Panc1 (cell line): ENCODE results near the gene EIPR1.

Experiments
- CTCF ChIP-seq: fragments of 450-650 bp; IDR thresholded peaks from 2 replicates; pipeline ENCODE4 v1.5.1; 2017; ENCODE audit warnings: mild to moderate bottlenecking
- SIN3A ChIP-seq: IDR thresholded peaks from 2 replicates; pipeline ENCODE4 v1.6.1; 2012; ENCODE audit warnings: low read depth, mild to moderate bottlenecking, low read length, moderate library complexity, borderline replicate concordance; ENCODE audit not compliant: insufficient read depth

- TF ChIP-seq CTCF (no peak), SIN3A (no peak)
Measured at GRCh38 chr2:3389193-3389592, 11.6 kb upstream of the EIPR1 start.
